Esophagus muscularis mucosa (tissue), 4 donors: ENCODE results near the gene CCDC88C. TPM values are rescaled to one million over a fixed set of nuclear protein-coding genes. Genes with fewer than 3 reads are reported as not detected.
A peak's percentile ranks its signal among the peaks of the same experiment; 100 is the strongest.

Source experiments
- DNase-seq: peaks from one replicate; pipeline ENCODE4 v3.0.0-alpha.2; 2017; ENCODE audit errors: extremely low spot score
- H3K27ac ChIP-seq, 4 donors: fragments of 200-600 bp; sonication (generic); replicated peaks in 1 of 4; 1 replicate in 3 of 4; 2 replicates in 1 of 4; pipeline ENCODE4 v1.5.1; 2016 to 2019; ENCODE audit warnings: mild to moderate bottlenecking in 1 of 4
- H3K27me3 ChIP-seq, 4 donors: fragments of 200-600 bp; sonication (generic); one replicate each; pipeline versions ENCODE4 v1.5.1 to v1.6.0; 2016 to 2019
- H3K36me3 ChIP-seq, 4 donors: fragments of 200-600 bp; sonication (generic); one replicate each; pipeline ENCODE4 v1.5.1; 2016 to 2019
- H3K4me1 ChIP-seq, 4 donors: fragments of 200-600 bp; sonication (generic); one replicate each; pipeline ENCODE4 v1.5.1; 2016 to 2019
- H3K4me3 ChIP-seq, 4 donors: fragments of 200-600 bp; sonication (generic); 1 replicate in 2 of 4; 2 replicates in 2 of 4; pipeline ENCODE4 v1.5.1; 2016 to 2019; ENCODE audit warnings: mild to moderate bottlenecking in 4 of 4, moderate library complexity in 1 of 4
- H3K9me3 ChIP-seq, 4 donors: fragments of 200-600 bp; sonication (generic); 1 replicate in 3 of 4; 2 replicates in 1 of 4; pipeline ENCODE4 v1.5.1; 2016 to 2019
- CTCF ChIP-seq, 3 experiments: fragments of 200-600 bp in 2 of 3; fragments of 450-650 bp in 1 of 3; sonication (generic) in 2 of 3; IDR thresholded peaks; one replicate each; pipeline ENCODE4 v1.5.1; 2017 to 2019; ENCODE audit warnings: antibody characterized with exemption in 3 of 3, mild to moderate bottlenecking in 2 of 3, moderate library complexity in 1 of 3
- EP300 ChIP-seq: sonication (generic); formaldehyde crosslinking; IDR thresholded peaks from one replicate; pipeline ENCODE4 v1.6.1; 2017; ENCODE audit warnings: antibody characterized with exemption
- POLR2A ChIP-seq: fragments of 450-650 bp; IDR thresholded peaks from one replicate; pipeline ENCODE4 v1.6.1; 2017; ENCODE audit warnings: antibody characterized with exemption, moderate library complexity, mild to moderate bottlenecking, low read depth
- POLR2AphosphoS5 ChIP-seq, 2 donors: sonication (generic); formaldehyde crosslinking; IDR thresholded peaks; one replicate each; pipeline ENCODE4 v1.6.1; 2017; ENCODE audit warnings: antibody characterized with exemption in 2 of 2
- WGBS: methylation state at CpG from one replicate; pipeline ENCODE4 v1.1.5; 2018; 5-methylcytosine and 5-hydroxymethylcytosine counted together
- intact Hi-C: fragments of 100-400 bp; cut with DNase I; formaldehyde crosslinking; loops from one replicate; pipeline ENCODE4 v1.15.1; 2023
- total RNA-seq, 4 donors: library from RNA; depleted of rRNA; stranded (reverse); fragments of >200 nt; gene quantifications; one replicate each; pipeline versions ENCODE4 v1.1.0 to v1.2.1, GENCODE V29; 2016

Gene CCDC88C
- total RNA-seq, 4 donors from 2014 or later = 4.2 to 6.3 (median 5.6) TPM

- 68% methylated on average over 18 of the region's 18 CpGs for WGBS
- no peaks in the 10 kb centered on the region for H3K9me3 ChIP-seq
- no peaks in the 10 kb centered on the region for H3K27me3 ChIP-seq
- DNase-seq = no peak
- no peaks in the 10 kb centered on the region for H3K36me3 ChIP-seq
- peaks cover 18 to 34% (median 31%) of the 10 kb centered on the region in 4 donors for H3K4me1 ChIP-seq
- TF ChIP-seq CTCF (IDR thresholded peaks at IDR 0.05) (no peak), POLR2AphosphoS5 (IDR thresholded peaks at IDR 0.05) (no peak), POLR2A (no peak), EP300 (no peak)
- intact Hi-C loops = no loop called here
- peak overlapping the region; percentile 23 to 58 (median 55) for H3K27ac ChIP-seq
- H3K4me3 ChIP-seq = peak overlapping the region; percentile 18 to 40 (median 34)
Measured at GRCh38 chr14:91350813-91351511, 66.7 kb downstream of the CCDC88C start.

- Histone ChIP-seq H3K4me3 (peak overlapping the region in 3 of 4 donors; percentile 18 to 40 (median 37)), H3K27ac (peak overlapping the region in 2 of 4 donors; percentile 53 to 58), H3K36me3 (no peaks in the 10 kb centered on the region), H3K4me1 (peaks cover 18 to 34% (median 31%) of the 10 kb centered on the region in 4 donors), H3K27me3 (no peaks in the 10 kb centered on the region), H3K9me3 (no peaks in the 10 kb centered on the region)
- DNase-seq = no peak
- 83% methylated on average over 1 of the region's 1 CpG for WGBS
- no peak for TF ChIP-seq POLR2AphosphoS5 (IDR thresholded peaks at IDR 0.05)
- TF ChIP-seq CTCF (IDR thresholded peaks at IDR 0.05) = no peak
- TF ChIP-seq POLR2A = no peak
- no peak for TF ChIP-seq EP300
- intact Hi-C loops = no loop called here
Measured at GRCh38 chr14:91350483-91350812, 67.2 kb downstream of the CCDC88C start.

GRCh38 chr14:91349481-91350074 is 68.0 kb downstream of the CCDC88C start:
- Histone ChIP-seq H3K9me3 (no peaks in the 10 kb centered on the region), H3K27me3 (no peaks in the 10 kb centered on the region), H3K4me1 (peaks cover 18 to 34% (median 31%) of the 10 kb centered on the region in 4 donors), H3K27ac (peak overlapping the region in 1 of 4 donors; percentile 3), H3K36me3 (no peaks in the 10 kb centered on the region), H3K4me3 (no peak overlapping the region)
- 86% methylated on average over 10 of the region's 10 CpGs for WGBS
- no peak for TF ChIP-seq POLR2AphosphoS5 (IDR thresholded peaks at IDR 0.05)
- no peak for TF ChIP-seq EP300
- no peak for TF ChIP-seq CTCF (IDR thresholded peaks at IDR 0.05)
- no peak for TF ChIP-seq POLR2A
- DNase-seq = no peak
- intact Hi-C loops = no loop called here

- WGBS = 79% methylated on average over 9 of the region's 9 CpGs
- H3K36me3 ChIP-seq = no peaks in the 10 kb centered on the region
- H3K4me1 ChIP-seq = peaks cover 18 to 34% (median 28%) of the 10 kb centered on the region in 4 donors
- TF ChIP-seq EP300 = no peak
- no peak for TF ChIP-seq POLR2A
- TF ChIP-seq POLR2AphosphoS5 (IDR thresholded peaks at IDR 0.05) = no peak
- TF ChIP-seq CTCF (IDR thresholded peaks at IDR 0.05) = no peak
- intact Hi-C loops = no loop called here
- no peaks in the 10 kb centered on the region for H3K27me3 ChIP-seq
- DNase-seq = no peak
- H3K9me3 ChIP-seq = no peaks in the 10 kb centered on the region
- no peak overlapping the region for H3K4me3 ChIP-seq
- H3K27ac ChIP-seq = peak overlapping the region in 1 of 4 donors; percentile 3
Measured at GRCh38 chr14:91348845-91349465, 68.7 kb downstream of the CCDC88C start.
